ENCODE data around the gene TOM1L2.

DNA sequence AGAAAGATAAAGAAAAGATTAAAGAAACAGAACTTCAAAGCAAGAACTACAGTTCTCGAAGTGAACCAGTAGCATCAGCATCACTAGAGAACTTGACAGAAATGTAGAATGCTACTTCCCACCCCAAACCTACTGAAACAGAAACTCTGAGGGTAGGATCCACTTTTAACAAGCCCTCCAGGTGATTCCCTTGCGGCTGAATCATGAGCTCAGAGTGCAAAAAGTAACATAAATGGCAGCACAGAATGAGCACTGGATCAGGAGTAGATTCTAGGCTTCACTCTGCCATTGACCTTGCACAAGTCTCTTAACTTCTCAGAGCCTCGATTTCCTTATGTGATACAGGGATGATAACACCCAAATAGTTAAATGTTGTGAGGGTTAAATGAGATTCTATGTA lies 5.8 kb downstream of the TOM1L2 start:
- TF ChIP-seq, protein P1, sequence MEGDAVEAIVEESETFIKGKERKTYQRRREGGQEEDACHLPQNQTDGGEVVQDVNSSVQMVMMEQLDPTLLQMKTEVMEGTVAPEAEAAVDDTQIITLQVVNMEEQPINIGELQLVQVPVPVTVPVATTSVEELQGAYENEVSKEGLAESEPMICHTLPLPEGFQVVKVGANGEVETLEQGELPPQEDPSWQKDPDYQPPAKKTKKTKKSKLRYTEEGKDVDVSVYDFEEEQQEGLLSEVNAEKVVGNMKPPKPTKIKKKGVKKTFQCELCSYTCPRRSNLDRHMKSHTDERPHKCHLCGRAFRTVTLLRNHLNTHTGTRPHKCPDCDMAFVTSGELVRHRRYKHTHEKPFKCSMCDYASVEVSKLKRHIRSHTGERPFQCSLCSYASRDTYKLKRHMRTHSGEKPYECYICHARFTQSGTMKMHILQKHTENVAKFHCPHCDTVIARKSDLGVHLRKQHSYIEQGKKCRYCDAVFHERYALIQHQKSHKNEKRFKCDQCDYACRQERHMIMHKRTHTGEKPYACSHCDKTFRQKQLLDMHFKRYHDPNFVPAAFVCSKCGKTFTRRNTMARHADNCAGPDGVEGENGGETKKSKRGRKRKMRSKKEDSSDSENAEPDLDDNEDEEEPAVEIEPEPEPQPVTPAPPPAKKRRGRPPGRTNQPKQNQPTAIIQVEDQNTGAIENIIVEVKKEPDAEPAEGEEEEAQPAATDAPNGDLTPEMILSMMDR (IDR thresholded peaks at IDR 0.05 in 2 of 3, conservative IDR thresholded peaks at IDR 0.05 in 1 of 3; ENCODE audit: borderline replicate concordance in 1 of 3, insufficient read depth in 1 of 3, low read depth in 2 of 3, low read length in 2 of 3) = no peak
- TF ChIP-seq EZH2phosphoT487 (IDR thresholded peaks at IDR 0.05; ENCODE audit: borderline replicate concordance) (no peak), JUND (IDR thresholded peaks at IDR 0.05) (no peak), POLR2A (IDR thresholded peaks at IDR 0.05; ENCODE audit: borderline replicate concordance, extremely low read depth, insufficient read depth, insufficient read length) (no peak)
